ENCODE data around the gene SLC25A21.

- no peak for TF ChIP-seq CTCF (IDR thresholded peaks at IDR 0.05)
- TF ChIP-seq POLR2A (IDR thresholded peaks at IDR 0.05): no peak
Measured at GRCh38 chr14:37140176-37140575, 32.2 kb downstream of the SLC25A21 start.

Data from stomach (tissue), 4 donors.